ENCODE results near the gene EDEM3.
A peak's percentile ranks its signal among the peaks of the same experiment; 100 is the strongest.

The EDEM3 gene

GRCh38 chr1:184649451-184649888, 105.2 kb downstream of the EDEM3 start:
- WGBS (ENCODE audit: extremely low coverage, insufficient coverage, insufficient read length), result no CpG with 5 or more reads among the region's 7 CpGs
- H2AFZ ChIP-seq (ENCODE audit: insufficient read depth, low read length, poor library complexity), result no peak overlapping the region
- H3K27me3 ChIP-seq (ENCODE audit: insufficient read depth, low read length), result no peaks in the 10 kb centered on the region
- no peaks in the 10 kb centered on the region for H3K79me1 ChIP-seq (ENCODE audit: low read length)
- no peak overlapping the region for H4K91ac ChIP-seq (ENCODE audit: low read depth, low read length)
- peaks cover 0 to 2% of the 10 kb centered on the region in 2 experiments for H3K4me1 ChIP-seq (ENCODE audit: control insufficient read depth in 1 of 2, insufficient read depth in 2 of 2, low read length in 2 of 2)
- no peak overlapping the region for H2BK5ac ChIP-seq (ENCODE audit: low read depth, low read length, poor library complexity)
- no peak overlapping the region for H2AK5ac ChIP-seq (ENCODE audit: low read length)
- no peak overlapping the region for H3K9ac ChIP-seq (ENCODE audit: low read length)
- no peak overlapping the region for H3K4me2 ChIP-seq (ENCODE audit: low read length)
- no peak overlapping the region for H3K4me3 ChIP-seq (ENCODE audit: low read depth, low read length)
- H3K18ac ChIP-seq (ENCODE audit: low read length), result no peak overlapping the region
- no peaks in the 10 kb centered on the region for H3K36me3 ChIP-seq (ENCODE audit: control insufficient read depth in 1 of 2, insufficient read depth in 2 of 2, low read length in 2 of 2)
- H3K14ac ChIP-seq (ENCODE audit: low read length), result no peak overlapping the region
- H3K23ac ChIP-seq (ENCODE audit: low read length), result no peak overlapping the region
- H3K4ac ChIP-seq (ENCODE audit: low read depth, low read length), result no peak overlapping the region
- H3K27ac ChIP-seq (ENCODE audit: low read depth, low read length), result no peak overlapping the region
- H4K12ac ChIP-seq (ENCODE audit: low read depth, low read length), result no peak overlapping the region
- no peak overlapping the region for H2BK120ac ChIP-seq (ENCODE audit: insufficient read depth, low read length, poor library complexity)
- no peaks in the 10 kb centered on the region for H3K9me3 ChIP-seq (ENCODE audit: insufficient read depth, low read depth, low read length)
- H3K79me2 ChIP-seq (ENCODE audit: control insufficient read depth, insufficient read depth, low read length, poor library complexity), result no peaks in the 10 kb centered on the region
- DNase-seq, result no peak
- H2BK12ac ChIP-seq (ENCODE audit: low read length), result no peak overlapping the region
- H4K8ac ChIP-seq (ENCODE audit: low read depth, low read length), result no peak overlapping the region

DNA sequence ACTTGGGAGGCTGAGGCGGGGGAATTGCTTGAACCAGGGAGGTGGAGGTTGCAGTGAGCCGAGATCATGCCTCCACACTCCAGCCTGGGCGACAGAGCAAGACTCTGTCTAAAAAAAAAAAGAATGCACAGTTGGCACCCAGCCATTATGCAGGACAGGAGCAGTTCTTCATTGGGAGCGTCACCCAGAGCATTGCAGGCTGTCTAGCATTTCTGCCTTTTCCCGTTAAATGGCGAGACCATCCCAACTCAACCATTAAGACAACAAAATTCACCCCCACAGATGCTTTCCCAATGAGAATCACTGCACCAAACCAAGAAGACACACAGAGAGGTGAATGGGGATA, 105.8 kb downstream of the EDEM3 start:
- Histone ChIP-seq H2BK120ac (ENCODE audit: insufficient read depth, low read length, poor library complexity) (no peak overlapping the region), H2AFZ (ENCODE audit: insufficient read depth, low read length, poor library complexity) (no peak overlapping the region), H3K79me1 (ENCODE audit: low read length) (no peaks in the 10 kb centered on the region), H3K4me3 (ENCODE audit: low read depth, low read length) (no peak overlapping the region), H3K36me3 (ENCODE audit: control insufficient read depth in 1 of 2, insufficient read depth in 2 of 2, low read length in 2 of 2) (no peaks in the 10 kb centered on the region), H2BK5ac (ENCODE audit: low read depth, low read length, poor library complexity) (no peak overlapping the region), H3K4me2 (ENCODE audit: low read length) (no peak overlapping the region), H2AK5ac (ENCODE audit: low read length) (no peak overlapping the region), H3K79me2 (ENCODE audit: control insufficient read depth, insufficient read depth, low read length, poor library complexity) (no peaks in the 10 kb centered on the region), H3K14ac (ENCODE audit: low read length) (no peak overlapping the region), H4K91ac (ENCODE audit: low read depth, low read length) (no peak overlapping the region), H3K9me3 (ENCODE audit: insufficient read depth, low read depth, low read length) (no peaks in the 10 kb centered on the region), H3K23ac (ENCODE audit: low read length) (no peak overlapping the region), H3K27me3 (ENCODE audit: insufficient read depth, low read length) (no peaks in the 10 kb centered on the region), H4K8ac (ENCODE audit: low read depth, low read length) (no peak overlapping the region), H3K18ac (ENCODE audit: low read length) (no peak overlapping the region), H4K12ac (ENCODE audit: low read depth, low read length) (no peak overlapping the region), H3K9ac (ENCODE audit: low read length) (no peak overlapping the region), H3K27ac (ENCODE audit: low read depth, low read length) (no peak overlapping the region), H3K4ac (ENCODE audit: low read depth, low read length) (no peak overlapping the region), H2BK12ac (ENCODE audit: low read length) (no peak overlapping the region), H3K4me1 (ENCODE audit: control insufficient read depth in 1 of 2, insufficient read depth in 2 of 2, low read length in 2 of 2) (peaks cover 0 to 2% of the 10 kb centered on the region in 2 experiments)
- no CpG with 5 or more reads among the region's 6 CpGs for WGBS (ENCODE audit: extremely low coverage, insufficient coverage, insufficient read length)
- no peak for DNase-seq

- Histone ChIP-seq H3K4ac (ENCODE audit: low read depth, low read length) (no peak overlapping the region), H3K4me3 (ENCODE audit: low read depth, low read length) (no peak overlapping the region), H2AFZ (ENCODE audit: insufficient read depth, low read length, poor library complexity) (no peak overlapping the region), H3K9ac (ENCODE audit: low read length) (no peak overlapping the region), H3K23ac (ENCODE audit: low read length) (no peak overlapping the region), H2BK12ac (ENCODE audit: low read length) (no peak overlapping the region), H3K36me3 (ENCODE audit: control insufficient read depth in 1 of 2, insufficient read depth in 2 of 2, low read length in 2 of 2) (no peaks in the 10 kb centered on the region), H3K4me2 (ENCODE audit: low read length) (no peak overlapping the region), H2BK120ac (ENCODE audit: insufficient read depth, low read length, poor library complexity) (no peak overlapping the region), H3K27me3 (ENCODE audit: insufficient read depth, low read length) (no peaks in the 10 kb centered on the region), H3K79me2 (ENCODE audit: control insufficient read depth, insufficient read depth, low read length, poor library complexity) (no peaks in the 10 kb centered on the region), H2BK5ac (ENCODE audit: low read depth, low read length, poor library complexity) (no peak overlapping the region), H4K91ac (ENCODE audit: low read depth, low read length) (no peak overlapping the region), H2AK5ac (ENCODE audit: low read length) (no peak overlapping the region), H3K4me1 (ENCODE audit: control insufficient read depth in 1 of 2, insufficient read depth in 2 of 2, low read length in 2 of 2) (peaks cover 0 to 2% of the 10 kb centered on the region in 2 experiments), H3K79me1 (ENCODE audit: low read length) (no peaks in the 10 kb centered on the region), H3K18ac (ENCODE audit: low read length) (no peak overlapping the region), H4K12ac (ENCODE audit: low read depth, low read length) (no peak overlapping the region), H3K27ac (ENCODE audit: low read depth, low read length) (no peak overlapping the region), H3K14ac (ENCODE audit: low read length) (no peak overlapping the region), H3K9me3 (ENCODE audit: insufficient read depth, low read depth, low read length) (no peaks in the 10 kb centered on the region), H4K8ac (ENCODE audit: low read depth, low read length) (no peak overlapping the region)
- DNase-seq, result peak in 1 of 2 donors; percentile 31
- WGBS (ENCODE audit: extremely low coverage, insufficient coverage, insufficient read length), result no CpG with 5 or more reads among the region's 4 CpGs
Measured at GRCh38 chr1:184648160-184648855, 106.3 kb downstream of the EDEM3 start.

- Histone ChIP-seq H3K14ac (ENCODE audit: low read length) (no peak overlapping the region), H2BK120ac (ENCODE audit: insufficient read depth, low read length, poor library complexity) (no peak overlapping the region), H4K8ac (ENCODE audit: low read depth, low read length) (no peak overlapping the region), H3K23ac (ENCODE audit: low read length) (no peak overlapping the region), H3K79me1 (ENCODE audit: low read length) (no peaks in the 10 kb centered on the region), H3K4ac (ENCODE audit: low read depth, low read length) (no peak overlapping the region), H3K18ac (ENCODE audit: low read length) (no peak overlapping the region), H3K36me3 (ENCODE audit: control insufficient read depth in 1 of 2, insufficient read depth in 2 of 2, low read length in 2 of 2) (no peaks in the 10 kb centered on the region), H3K27ac (ENCODE audit: low read depth, low read length) (no peak overlapping the region), H2AK5ac (ENCODE audit: low read length) (no peak overlapping the region), H2BK5ac (ENCODE audit: low read depth, low read length, poor library complexity) (no peak overlapping the region), H3K79me2 (ENCODE audit: control insufficient read depth, insufficient read depth, low read length, poor library complexity) (no peaks in the 10 kb centered on the region), H3K4me2 (ENCODE audit: low read length) (no peak overlapping the region), H2AFZ (ENCODE audit: insufficient read depth, low read length, poor library complexity) (no peak overlapping the region), H4K12ac (ENCODE audit: low read depth, low read length) (no peak overlapping the region), H4K91ac (ENCODE audit: low read depth, low read length) (no peak overlapping the region), H3K4me3 (ENCODE audit: low read depth, low read length) (peak overlapping the region; percentile 11), H2BK12ac (ENCODE audit: low read length) (no peak overlapping the region), H3K27me3 (ENCODE audit: insufficient read depth, low read length) (no peaks in the 10 kb centered on the region), H3K9me3 (ENCODE audit: insufficient read depth, low read depth, low read length) (no peaks in the 10 kb centered on the region), H3K4me1 (ENCODE audit: control insufficient read depth in 1 of 2, insufficient read depth in 2 of 2, low read length in 2 of 2) (peaks cover 0 to 2% of the 10 kb centered on the region in 2 experiments), H3K9ac (ENCODE audit: low read length) (no peak overlapping the region)
- no peak for DNase-seq
- WGBS (ENCODE audit: extremely low coverage, insufficient coverage, insufficient read length), result no CpG with 5 or more reads among the region's 4 CpGs
Measured at GRCh38 chr1:184647471-184647870, 107.2 kb downstream of the EDEM3 start.
